Omental fat pad (tissue), 4 donors: ENCODE results near the gene ARAP1. TPM values are rescaled to one million over a fixed set of nuclear protein-coding genes. Genes with fewer than 3 reads are reported as not detected.

ENCODE experiments used
- ATAC-seq: fragments of 150-250 bp; one replicate; pipeline ENCODE4 v1.9.1; 2016; ENCODE audit warnings: mild to moderate bottlenecking, moderate library complexity; ENCODE audit not compliant: low FRiP score
- DNase-seq: peaks from one replicate; pipeline ENCODE4 v3.0.0-alpha.2; 2019; ENCODE audit warnings: low spot score
- CTCF ChIP-seq, 3 donors: fragments of 450-650 bp; IDR thresholded peaks; one replicate each; pipeline ENCODE4 v1.5.1; 2016 to 2017; ENCODE audit warnings: antibody characterized with exemption in 3 of 3, mild to moderate bottlenecking in 3 of 3, moderate library complexity in 2 of 3
- total RNA-seq, 4 donors: library from RNA; depleted of rRNA; stranded (reverse); fragments of >200 nt; gene quantifications; one replicate each; pipeline ENCODE4 v1.1.0, GENCODE V29; 2016

Gene ARAP1
- total RNA-seq, 4 donors from 2014 or later = 112 to 204 (median 123) TPM

GRCh38 chr11:72655014-72655413, 97.2 kb downstream of the ARAP1 start:
- DNase-seq (no peak), ATAC-seq (no peak)
- no peak for TF ChIP-seq CTCF (IDR thresholded peaks at IDR 0.05)

- no peak for ATAC-seq
- TF ChIP-seq CTCF (IDR thresholded peaks at IDR 0.05) = no peak
- DNase-seq = no peak
These were observed 98.6 kb downstream of the ARAP1 start for GRCh38 chr11:72653649-72654048.

GRCh38 chr11:72652873-72653630, 99.2 kb downstream of the ARAP1 start:
- no peak for TF ChIP-seq CTCF (IDR thresholded peaks at IDR 0.05)
- no peak for ATAC-seq
- DNase-seq = no peak

GRCh38 chr11:72652133-72652532, 100.1 kb downstream of the ARAP1 start:
- no peak for ATAC-seq
- no peak for TF ChIP-seq CTCF (IDR thresholded peaks at IDR 0.05)
- no peak for DNase-seq

GRCh38 chr11:72649215-72649976, 102.8 kb downstream of the ARAP1 start:
- TF ChIP-seq CTCF (IDR thresholded peaks at IDR 0.05) = no peak
- DNase-seq (no peak), ATAC-seq (no peak)

GRCh38 chr11:72648384-72649136, 103.6 kb downstream of the ARAP1 start:
- no peak for DNase-seq

More at GRCh38 chr11:72648384-72649136, 103.6 kb downstream of the ARAP1 start:
- ATAC-seq = no peak
- no peak for TF ChIP-seq CTCF (IDR thresholded peaks at IDR 0.05)
